HEK293T (cell line): ENCODE data around the gene OTUD3.
"Not testable (repeated sequence)": the region's sequence is repeated elsewhere in the genome, so short reads cannot be mapped to it uniquely, and the experiment has no call there.

Experiments
- CTCF ChIA-PET: fragments of 350-600 bp; formaldehyde crosslinking; extraction: SDS; loops from one replicate; lab custom pipeline; 2021; ENCODE audit warnings: antibody characterized with exemption, inconsistent platforms; lab: Yijun Ruan, JAX
- POLR2A ChIA-PET: fragments of 350-600 bp; formaldehyde crosslinking; extraction: SDS; loops from one replicate; lab custom pipeline; 2020; ENCODE audit warnings: antibody characterized with exemption, inconsistent platforms; lab: Yijun Ruan, JAX
- DNase-seq: peaks from one replicate; pipeline ENCODE4 v3.0.0; 2012; ENCODE audit warnings: mixed read lengths; ENCODE audit errors: extremely low spot score
- ARNT ChIP-seq: fragments of 450-650 bp; IDR thresholded peaks from 2 replicates; pipeline ENCODE4 v1.6.1; 2017; ENCODE audit warnings: mild to moderate bottlenecking
- BHLHE40 ChIP-seq: fragments of 450-650 bp; IDR thresholded peaks from 2 replicates; pipeline ENCODE4 v1.6.1; 2016; ENCODE audit warnings: mild to moderate bottlenecking, moderate library complexity, borderline replicate concordance
- CTBP1 ChIP-seq: fragments of 450-650 bp; IDR thresholded peaks from 2 replicates; pipeline ENCODE4 v1.6.1; 2016; ENCODE audit warnings: borderline replicate concordance
- ELF4 ChIP-seq: fragments of 450-650 bp; IDR thresholded peaks from 2 replicates; pipeline ENCODE4 v1.6.1; 2017; ENCODE audit warnings: antibody characterized with exemption
- FOXA1 ChIP-seq: fragments of 450-650 bp; IDR thresholded peaks from 2 replicates; pipeline ENCODE4 v1.6.1; 2016; ENCODE audit warnings: mild to moderate bottlenecking
- FOXK2 ChIP-seq: fragments of 450-650 bp; IDR thresholded peaks from 2 replicates; pipeline ENCODE4 v1.6.1; 2016; ENCODE audit warnings: mild to moderate bottlenecking
- FOXM1 ChIP-seq: fragments of 450-650 bp; IDR thresholded peaks from 2 replicates; pipeline ENCODE4 v1.6.1; 2017; ENCODE audit warnings: mild to moderate bottlenecking, borderline replicate concordance
- HDGF ChIP-seq: fragments of 450-650 bp; IDR thresholded peaks from 2 replicates; pipeline ENCODE4 v1.6.1; 2017; ENCODE audit warnings: antibody characterized with exemption, borderline replicate concordance
- L3MBTL2 ChIP-seq: fragments of 450-650 bp; conservative IDR thresholded peaks from 2 replicates; pipeline ENCODE4 v1.6.1; 2016; ENCODE audit warnings: mild to moderate bottlenecking
- LEF1 ChIP-seq: fragments of 450-650 bp; IDR thresholded peaks from 2 replicates; pipeline ENCODE4 v1.6.1; 2017; ENCODE audit warnings: mild to moderate bottlenecking, borderline replicate concordance
- NFRKB ChIP-seq: fragments of 450-650 bp; IDR thresholded peaks from 2 replicates; pipeline ENCODE4 v1.6.1; 2016; ENCODE audit warnings: mild to moderate bottlenecking, moderate library complexity
- PKNOX1 ChIP-seq: fragments of 450-650 bp; IDR thresholded peaks from 2 replicates; pipeline ENCODE4 v1.6.1; 2016
- SP1 ChIP-seq: fragments of 450-650 bp; IDR thresholded peaks from 2 replicates; pipeline ENCODE4 v1.6.1; 2017
- SUZ12 ChIP-seq: fragments of 450-650 bp; IDR thresholded peaks from 2 replicates; pipeline ENCODE4 v1.6.1; 2016; ENCODE audit warnings: mild to moderate bottlenecking
- TARDBP ChIP-seq: fragments of 450-650 bp; IDR thresholded peaks from 2 replicates; pipeline ENCODE4 v1.6.1; 2016
- ZNF384 ChIP-seq: fragments of 450-650 bp; IDR thresholded peaks from 2 replicates; pipeline ENCODE4 v1.6.1; 2016

The OTUD3 gene

GRCh38 chr1:19925342-19926070 lies 43.3 kb downstream of the OTUD3 start:
- CTCF ChIA-PET = no interaction called here
- no peak for TF ChIP-seq BHLHE40
- no peak for DNase-seq
- POLR2A ChIA-PET = no interaction called here

- no peak for DNase-seq
- TF ChIP-seq ZNF384 = no peak
- no peak for TF ChIP-seq BHLHE40
- TF ChIP-seq FOXK2 = no peak
- no peak for TF ChIP-seq NFRKB
- TF ChIP-seq LEF1 = no peak
- TF ChIP-seq FOXM1 = no peak
- no peak for TF ChIP-seq CTBP1
- TF ChIP-seq HDGF = no peak
- TF ChIP-seq ARNT = no peak
- TF ChIP-seq TARDBP = no peak
- TF ChIP-seq ELF4 = no peak
- no peak for TF ChIP-seq SUZ12
- POLR2A ChIA-PET = no interaction called here
- CTCF ChIA-PET = no interaction called here
Observed at GRCh38 chr1:19926296-19927129, 44.3 kb downstream of the OTUD3 start.

- POLR2A ChIA-PET, DNase-seq, CTCF ChIA-PET: not testable (repeated sequence)
Observed at GRCh38 chr1:19927130-19927421, 44.9 kb downstream of the OTUD3 start.

GRCh38 chr1:19932866-19933265 lies 50.7 kb downstream of the OTUD3 start:
- CTCF ChIA-PET = no interaction called here
- POLR2A ChIA-PET = no interaction called here
- TF ChIP-seq FOXM1 = no peak
- no peak for TF ChIP-seq TARDBP
- TF ChIP-seq HDGF = no peak
- TF ChIP-seq FOXA1 = no peak
- no peak for TF ChIP-seq ARNT
- TF ChIP-seq L3MBTL2 = no peak
- DNase-seq = no peak

GRCh38 chr1:19934336-19934735 lies 52.1 kb downstream of the OTUD3 start:
- TF ChIP-seq HDGF (no peak), CTBP1 (no peak), SUZ12 (no peak), PKNOX1 (no peak)
- no peak for DNase-seq
- CTCF ChIA-PET = no interaction called here
- POLR2A ChIA-PET = no interaction called here

- no peak for DNase-seq
- POLR2A ChIA-PET = no interaction called here
- CTCF ChIA-PET = no interaction called here
- TF ChIP-seq SUZ12 = no peak
- TF ChIP-seq ARNT = no peak
- no peak for TF ChIP-seq NFRKB
- TF ChIP-seq BHLHE40 = no peak
- no peak for TF ChIP-seq FOXM1
- TF ChIP-seq L3MBTL2 = no peak
- no peak for TF ChIP-seq ZNF384
- no peak for TF ChIP-seq LEF1
- TF ChIP-seq SP1 = no peak
- TF ChIP-seq ELF4 = no peak
- no peak for TF ChIP-seq FOXA1
- no peak for TF ChIP-seq PKNOX1
Observed at GRCh38 chr1:19936061-19936750, 54.0 kb downstream of the OTUD3 start.

- DNase-seq = no peak
- CTCF ChIA-PET = interaction anchor here (1.4 kb wide), 1 partner anchor 36 kb away, joined by 3 read pairs; no protein-coding TSS in a partner anchor
- POLR2A ChIA-PET = no interaction called here
- TF ChIP-seq ZNF384 (no peak), FOXM1 (no peak)
Observed at GRCh38 chr1:19938472-19938871, 56.3 kb downstream of the OTUD3 start.
